Neural crest cell (in vitro differentiated cells): ENCODE measurements around the gene JAM3. TPM values are rescaled to one million over a fixed set of nuclear protein-coding genes. Genes with fewer than 3 reads are reported as not detected.
A peak's percentile ranks its signal among the peaks of the same experiment; 100 is the strongest.

Experiments
- DNase-seq: peaks from one replicate; pipeline ENCODE4 v3.0.0; 2021; ENCODE audit warnings: low read depth, mixed read lengths, low spot score
- H3K27ac Mint-ChIP-seq: one replicate; pipeline ENCODE4 v1.8.0; 2021; ENCODE audit warnings: mild to moderate bottlenecking, mixed read lengths; ENCODE audit not compliant: unreplicated experiment
- H3K27me3 Mint-ChIP-seq: 2 replicates; pipeline ENCODE4 v1.8.0; 2021; ENCODE audit warnings: low read depth, mild to moderate bottlenecking, mixed read lengths
- H3K36me3 Mint-ChIP-seq: 2 replicates; pipeline ENCODE4 v1.8.0; 2021; ENCODE audit warnings: low read depth, mild to moderate bottlenecking, mixed read lengths
- H3K4me1 Mint-ChIP-seq: 2 replicates; pipeline ENCODE4 v1.8.0; 2021; ENCODE audit warnings: mixed read lengths
- H3K4me3 Mint-ChIP-seq: one replicate; pipeline ENCODE4 v1.8.0; 2021; ENCODE audit warnings: mild to moderate bottlenecking, mixed read lengths
- H3K9me3 Mint-ChIP-seq: 2 replicates; pipeline ENCODE4 v1.8.0; 2021; ENCODE audit warnings: mixed read lengths
- total RNA-seq: library from RNA; stranded (reverse); gene quantifications from 2 replicates; pipeline ENCODE4 v1.2.1, GENCODE V29; 2021
- TF ChIP-seq, protein P1 (sequence below): fragments of 200-600 bp; sonication (generic); conservative IDR thresholded peaks from 2 replicates; pipeline ENCODE4 v1.5.0; 2021; ENCODE audit warnings: antibody characterized with exemption, mild to moderate bottlenecking

JAM3 gene
- total RNA-seq, 1 donor from 2014 or later: 98.6 TPM

- no peaks in the 10 kb centered on the region for H3K9me3 Mint-ChIP-seq
- H3K4me1 Mint-ChIP-seq: peaks cover 49% of the 10 kb centered on the region
- TF ChIP-seq, protein P1, sequence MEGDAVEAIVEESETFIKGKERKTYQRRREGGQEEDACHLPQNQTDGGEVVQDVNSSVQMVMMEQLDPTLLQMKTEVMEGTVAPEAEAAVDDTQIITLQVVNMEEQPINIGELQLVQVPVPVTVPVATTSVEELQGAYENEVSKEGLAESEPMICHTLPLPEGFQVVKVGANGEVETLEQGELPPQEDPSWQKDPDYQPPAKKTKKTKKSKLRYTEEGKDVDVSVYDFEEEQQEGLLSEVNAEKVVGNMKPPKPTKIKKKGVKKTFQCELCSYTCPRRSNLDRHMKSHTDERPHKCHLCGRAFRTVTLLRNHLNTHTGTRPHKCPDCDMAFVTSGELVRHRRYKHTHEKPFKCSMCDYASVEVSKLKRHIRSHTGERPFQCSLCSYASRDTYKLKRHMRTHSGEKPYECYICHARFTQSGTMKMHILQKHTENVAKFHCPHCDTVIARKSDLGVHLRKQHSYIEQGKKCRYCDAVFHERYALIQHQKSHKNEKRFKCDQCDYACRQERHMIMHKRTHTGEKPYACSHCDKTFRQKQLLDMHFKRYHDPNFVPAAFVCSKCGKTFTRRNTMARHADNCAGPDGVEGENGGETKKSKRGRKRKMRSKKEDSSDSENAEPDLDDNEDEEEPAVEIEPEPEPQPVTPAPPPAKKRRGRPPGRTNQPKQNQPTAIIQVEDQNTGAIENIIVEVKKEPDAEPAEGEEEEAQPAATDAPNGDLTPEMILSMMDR: no peak
- DNase-seq: no peak
- H3K4me3 Mint-ChIP-seq: peak overlapping the region; percentile 81
- no peak overlapping the region for H3K27ac Mint-ChIP-seq
- H3K27me3 Mint-ChIP-seq: peaks cover 84% of the 10 kb centered on the region
- no peaks in the 10 kb centered on the region for H3K36me3 Mint-ChIP-seq
These were observed 34.1 kb upstream of the JAM3 start for GRCh38 chr11:134034496-134035381.

- TF ChIP-seq, protein P1: no peak
- Mint-ChIP-seq H3K27me3 (peaks cover 72% of the 10 kb centered on the region), H3K4me1 (peaks cover 66% of the 10 kb centered on the region), H3K36me3 (no peaks in the 10 kb centered on the region), H3K4me3 (peak overlapping the region; percentile 84), H3K27ac (no peak overlapping the region), H3K9me3 (no peaks in the 10 kb centered on the region)
- DNase-seq: no peak
These were observed 32.3 kb upstream of the JAM3 start for GRCh38 chr11:134036492-134037045.

DNA sequence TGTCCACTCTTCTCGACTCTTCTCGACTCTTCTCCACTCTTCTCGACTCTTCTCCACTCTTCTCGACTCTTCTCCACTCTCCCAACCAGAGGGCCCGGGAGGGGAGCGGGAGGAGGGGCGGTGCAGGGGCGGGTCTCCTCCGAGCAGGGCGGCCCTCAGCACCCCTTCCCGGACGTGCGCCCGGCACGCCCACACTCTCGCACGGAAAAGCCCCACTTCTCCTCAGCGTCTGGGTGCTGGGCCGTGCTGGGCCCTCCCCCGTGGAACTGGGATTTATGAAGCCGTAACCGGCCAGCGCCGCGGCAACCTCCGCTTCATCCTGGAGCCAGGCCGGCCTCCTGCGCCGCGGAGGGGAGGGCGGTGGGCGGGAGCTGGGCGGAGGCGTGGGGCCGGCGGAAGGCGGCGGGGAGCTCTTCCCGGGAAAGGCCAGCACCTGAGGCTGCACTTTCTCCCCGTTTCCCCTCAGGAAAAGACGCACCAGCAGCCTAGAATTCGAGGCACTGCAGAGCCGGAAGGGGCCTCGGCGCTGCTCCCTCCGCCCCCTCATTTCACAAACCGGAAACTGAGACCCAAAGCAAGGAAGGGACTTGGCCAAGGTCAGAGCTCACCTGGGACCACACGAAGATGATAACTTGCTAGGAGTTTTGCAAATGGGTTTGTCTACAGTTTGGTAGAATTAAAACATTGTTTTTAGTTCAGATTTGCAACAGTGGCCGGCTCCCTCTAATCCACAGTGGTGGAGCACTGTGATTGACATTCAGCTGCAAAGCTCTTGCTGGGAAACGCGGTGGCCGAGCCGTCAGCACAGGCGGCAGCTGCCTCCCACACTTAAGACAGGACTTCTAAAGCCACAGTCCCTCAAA lies 31.6 kb upstream of the JAM3 start:
- Mint-ChIP-seq H3K9me3 (no peaks in the 10 kb centered on the region), H3K4me3 (peak overlapping the region; percentile 84), H3K27ac (peak overlapping the region; percentile 39), H3K27me3 (peaks cover 65% of the 10 kb centered on the region), H3K36me3 (no peaks in the 10 kb centered on the region), H3K4me1 (peaks cover 62% of the 10 kb centered on the region)
- TF ChIP-seq, protein P1: no peak
- DNase-seq: peak; percentile 41

- Mint-ChIP-seq H3K36me3 (no peaks in the 10 kb centered on the region), H3K27me3 (peaks cover 48% of the 10 kb centered on the region), H3K4me1 (peaks cover 52% of the 10 kb centered on the region), H3K4me3 (peak overlapping the region; percentile 61), H3K27ac (no peak overlapping the region), H3K9me3 (no peaks in the 10 kb centered on the region)
- TF ChIP-seq, protein P1: no peak
- no peak for DNase-seq
These were observed 29.9 kb upstream of the JAM3 start for GRCh38 chr11:134038897-134039470.
